Activated T-cell treated with anti-CD3 and anti-CD28 coated beads, Interleukin-2, amount 50 U/mL, for 24 hours (primary cell): ENCODE data around the gene PHRF1.

Experiments
- DNase-seq: peaks from one replicate; pipeline ENCODE4 v3.0.0-alpha.2; 2020
- H3K27ac Mint-ChIP-seq: 2 replicates; pipeline ENCODE4 v1.8.0; 2020; ENCODE audit warnings: mild to moderate bottlenecking, mixed read lengths
- H3K27me3 Mint-ChIP-seq: 2 replicates; pipeline ENCODE4 v1.8.0; 2020; ENCODE audit warnings: mixed read lengths
- H3K36me3 Mint-ChIP-seq: 2 replicates; pipeline ENCODE4 v1.8.0; 2020; ENCODE audit warnings: low read depth, mixed read lengths
- H3K4me1 Mint-ChIP-seq: 2 replicates; pipeline ENCODE4 v1.8.0; 2020; ENCODE audit warnings: low read depth, mixed read lengths
- H3K4me3 Mint-ChIP-seq: 2 replicates; pipeline ENCODE4 v1.8.0; 2020; ENCODE audit warnings: mild to moderate bottlenecking, moderate library complexity, mixed read lengths
- H3K9me3 Mint-ChIP-seq: 2 replicates; pipeline ENCODE4 v1.8.0; 2020; ENCODE audit warnings: mixed read lengths

The PHRF1 gene

GRCh38 chr11:624705-625635 lies 48.7 kb downstream of the PHRF1 start, which contains the start of gene CDHR5:
Gene CDHR5, minus strand, starts transcription at chr11:624955. Its CDS starts 53 bp downstream, at chr11:624902.
- Mint-ChIP-seq H3K27ac (no peak within 1 kb of the TSS), H3K4me1 (peaks cover 20% of the 10 kb centered on the region), H3K4me3 (no peak within 1 kb of the TSS), H3K36me3 (peaks cover 5% of the 10 kb centered on the region), H3K9me3 (no peaks in the 10 kb centered on the region), H3K27me3 (peaks cover 45% of the 10 kb centered on the region)
- peak; percentile 36 for DNase-seq

GRCh38 chr11:625636-626268 lies 49.5 kb downstream of the PHRF1 start:
- no peak for DNase-seq
- Mint-ChIP-seq H3K4me3 (no peak overlapping the region), H3K36me3 (peaks cover 5% of the 10 kb centered on the region), H3K27ac (no peak overlapping the region), H3K9me3 (no peaks in the 10 kb centered on the region), H3K4me1 (peaks cover 20% of the 10 kb centered on the region), H3K27me3 (peaks cover 45% of the 10 kb centered on the region)

GRCh38 chr11:626475-627307 lies 50.4 kb downstream of the PHRF1 start, which contains the start of gene SCT:
Gene SCT, minus strand, starts transcription at chr11:627181. Its CDS starts 38 bp downstream, at chr11:627143.
- H3K4me3 Mint-ChIP-seq: no peak within 1 kb of the TSS
- peak within 1 kb of the TSS; percentile 41 for H3K27ac Mint-ChIP-seq
- peak; percentile 38 for DNase-seq
- H3K36me3 Mint-ChIP-seq: peaks cover 5% of the 10 kb centered on the region
- no peaks in the 10 kb centered on the region for H3K9me3 Mint-ChIP-seq
- H3K27me3 Mint-ChIP-seq: peaks cover 45% of the 10 kb centered on the region
- peaks cover 20% of the 10 kb centered on the region for H3K4me1 Mint-ChIP-seq

- Mint-ChIP-seq H3K27ac (no peak overlapping the region), H3K9me3 (no peaks in the 10 kb centered on the region), H3K4me3 (no peak overlapping the region), H3K36me3 (peaks cover 3% of the 10 kb centered on the region), H3K27me3 (peaks cover 45% of the 10 kb centered on the region), H3K4me1 (peaks cover 20% of the 10 kb centered on the region)
- DNase-seq: no peak
Observed at GRCh38 chr11:627308-627576, 51.0 kb downstream of the PHRF1 start.

GRCh38 chr11:628056-628455 lies 51.8 kb downstream of the PHRF1 start:
- Mint-ChIP-seq H3K9me3 (no peaks in the 10 kb centered on the region), H3K27me3 (peaks cover 45% of the 10 kb centered on the region), H3K27ac (peak overlapping the region; percentile 41), H3K4me3 (peak overlapping the region; percentile 9), H3K4me1 (peaks cover 20% of the 10 kb centered on the region), H3K36me3 (peaks cover 3% of the 10 kb centered on the region)
- DNase-seq: no peak

- peak; percentile 37 for DNase-seq
- Mint-ChIP-seq H3K27me3 (peaks cover 37% of the 10 kb centered on the region), H3K27ac (peak overlapping the region; percentile 6), H3K4me1 (peaks cover 20% of the 10 kb centered on the region), H3K36me3 (no peaks in the 10 kb centered on the region), H3K9me3 (no peaks in the 10 kb centered on the region), H3K4me3 (peak overlapping the region; percentile 9)
Observed at GRCh38 chr11:629237-629583, 52.9 kb downstream of the PHRF1 start.

- Mint-ChIP-seq H3K4me3 (no peak overlapping the region), H3K9me3 (no peaks in the 10 kb centered on the region), H3K27me3 (peaks cover 42% of the 10 kb centered on the region), H3K27ac (no peak overlapping the region), H3K36me3 (no peaks in the 10 kb centered on the region), H3K4me1 (peaks cover 23% of the 10 kb centered on the region)
- no peak for DNase-seq
Observed at GRCh38 chr11:630871-631270, 54.6 kb downstream of the PHRF1 start.

GRCh38 chr11:635945-636510 lies 59.8 kb downstream of the PHRF1 start:
- Mint-ChIP-seq H3K27ac (no peak overlapping the region), H3K9me3 (no peaks in the 10 kb centered on the region), H3K36me3 (no peaks in the 10 kb centered on the region), H3K4me1 (peaks cover 19% of the 10 kb centered on the region), H3K27me3 (peaks cover 49% of the 10 kb centered on the region), H3K4me3 (no peak overlapping the region)
- DNase-seq: no peak

GRCh38 chr11:636511-637332 lies 60.5 kb downstream of the PHRF1 start, which contains the start of gene DRD4:
Gene DRD4, plus strand, starts transcription at chr11:637269. Its CDS starts 36 bp downstream, at chr11:637305.
- no peak for DNase-seq
- Mint-ChIP-seq H3K4me1 (peaks cover 19% of the 10 kb centered on the region), H3K36me3 (peaks cover under 1% of the 10 kb centered on the region), H3K9me3 (no peaks in the 10 kb centered on the region), H3K27me3 (peaks cover 49% of the 10 kb centered on the region), H3K4me3 (peak within 1 kb of the TSS; percentile 29), H3K27ac (peak within 1 kb of the TSS; percentile 66)

GRCh38 chr11:637333-637592 lies 61.0 kb downstream of the PHRF1 start:
- peaks cover 19% of the 10 kb centered on the region for H3K4me1 Mint-ChIP-seq
- H3K4me3 Mint-ChIP-seq: peak overlapping the region; percentile 29
- H3K36me3 Mint-ChIP-seq: peaks cover 3% of the 10 kb centered on the region
- H3K9me3 Mint-ChIP-seq: no peaks in the 10 kb centered on the region
- DNase-seq: no peak
- no peak overlapping the region for H3K27ac Mint-ChIP-seq
- H3K27me3 Mint-ChIP-seq: peaks cover 49% of the 10 kb centered on the region

- Mint-ChIP-seq H3K9me3 (no peaks in the 10 kb centered on the region), H3K4me1 (peaks cover 19% of the 10 kb centered on the region), H3K27me3 (peaks cover 49% of the 10 kb centered on the region), H3K36me3 (peaks cover 3% of the 10 kb centered on the region), H3K27ac (peak overlapping the region; percentile 66), H3K4me3 (peak overlapping the region; percentile 29)
- DNase-seq: no peak
Observed at GRCh38 chr11:637593-638521, 61.6 kb downstream of the PHRF1 start.

GRCh38 chr11:638631-639331 lies 62.5 kb downstream of the PHRF1 start:
- Mint-ChIP-seq H3K27me3 (peaks cover 49% of the 10 kb centered on the region), H3K4me1 (peaks cover 19% of the 10 kb centered on the region), H3K9me3 (no peaks in the 10 kb centered on the region), H3K27ac (no peak overlapping the region), H3K4me3 (no peak overlapping the region), H3K36me3 (peaks cover 3% of the 10 kb centered on the region)
- no peak for DNase-seq
